Tongue (tissue), 2 donors: Measurements from ENCODE around the gene RNF181. TPM values are rescaled to one million over a fixed set of nuclear protein-coding genes. Genes with fewer than 3 reads are reported as not detected.
"Not testable (repeated sequence)": the region's sequence is repeated elsewhere in the genome, so short reads cannot be mapped to it uniquely, and the experiment has no call there.

Experiments
- DNase-seq: peaks from one replicate; pipeline ENCODE4 v3.0.0-alpha.2; 2015
- total RNA-seq: library from RNA; depleted of rRNA; stranded (reverse); fragments of >200 nt; gene quantifications from one replicate; pipeline ENCODE4 v1.2.3, GENCODE V29; 2014

RNF181 gene
- total RNA-seq, 1 donor from 2014 or later, result 71.9 TPM

- no peak for DNase-seq
These were observed 1.1 kb downstream of the RNF181 start for GRCh38 chr2:85596486-85597143.

GRCh38 chr2:85597241-85597640 is 1.7 kb downstream of the RNF181 start:
- DNase-seq, result no peak

- no peak for DNase-seq
These were observed 3.2 kb downstream of the RNF181 start for GRCh38 chr2:85598594-85599340.

DNA sequence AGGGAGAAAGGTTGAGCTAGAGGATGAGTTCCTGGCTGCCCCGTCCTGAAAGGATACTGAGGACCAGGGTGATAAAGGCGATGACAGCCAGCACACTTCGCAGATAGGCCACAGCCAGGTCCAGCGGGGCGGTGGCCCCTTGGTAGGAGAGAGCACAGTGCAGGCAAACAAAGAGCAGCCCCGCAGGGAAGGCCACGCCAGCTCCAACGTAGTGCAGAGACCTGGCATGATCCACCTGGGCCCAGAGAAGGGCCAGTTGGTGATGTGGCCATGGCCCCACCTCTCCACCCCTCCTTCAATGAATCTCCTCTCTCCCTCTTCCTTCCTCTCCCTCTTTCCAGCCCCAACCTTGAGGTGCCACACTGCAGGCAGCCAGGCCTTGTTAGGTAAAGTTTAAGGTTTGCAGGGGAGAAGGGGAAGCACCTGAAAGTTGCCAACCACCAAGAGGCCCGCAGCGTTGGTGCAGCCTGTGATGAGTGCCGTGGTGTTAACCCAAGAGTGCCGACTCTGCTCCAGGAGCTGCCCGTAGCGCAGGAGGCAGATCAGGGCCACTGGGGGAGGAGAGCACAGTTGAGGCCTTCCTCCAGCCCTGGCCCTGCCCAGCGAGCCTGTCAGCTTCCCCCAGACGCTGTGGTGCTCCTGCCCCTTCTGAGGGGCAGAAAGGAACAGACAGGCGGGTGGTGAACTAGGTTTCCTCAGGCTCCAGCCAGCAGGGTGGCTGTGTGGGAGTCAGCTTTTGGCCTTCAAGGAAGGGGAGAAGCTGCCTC is 4.1 kb downstream of the RNF181 start:
- no peak for DNase-seq

- no peak for DNase-seq
These were observed 4.7 kb downstream of the RNF181 start for GRCh38 chr2:85600235-85600575.

DNA sequence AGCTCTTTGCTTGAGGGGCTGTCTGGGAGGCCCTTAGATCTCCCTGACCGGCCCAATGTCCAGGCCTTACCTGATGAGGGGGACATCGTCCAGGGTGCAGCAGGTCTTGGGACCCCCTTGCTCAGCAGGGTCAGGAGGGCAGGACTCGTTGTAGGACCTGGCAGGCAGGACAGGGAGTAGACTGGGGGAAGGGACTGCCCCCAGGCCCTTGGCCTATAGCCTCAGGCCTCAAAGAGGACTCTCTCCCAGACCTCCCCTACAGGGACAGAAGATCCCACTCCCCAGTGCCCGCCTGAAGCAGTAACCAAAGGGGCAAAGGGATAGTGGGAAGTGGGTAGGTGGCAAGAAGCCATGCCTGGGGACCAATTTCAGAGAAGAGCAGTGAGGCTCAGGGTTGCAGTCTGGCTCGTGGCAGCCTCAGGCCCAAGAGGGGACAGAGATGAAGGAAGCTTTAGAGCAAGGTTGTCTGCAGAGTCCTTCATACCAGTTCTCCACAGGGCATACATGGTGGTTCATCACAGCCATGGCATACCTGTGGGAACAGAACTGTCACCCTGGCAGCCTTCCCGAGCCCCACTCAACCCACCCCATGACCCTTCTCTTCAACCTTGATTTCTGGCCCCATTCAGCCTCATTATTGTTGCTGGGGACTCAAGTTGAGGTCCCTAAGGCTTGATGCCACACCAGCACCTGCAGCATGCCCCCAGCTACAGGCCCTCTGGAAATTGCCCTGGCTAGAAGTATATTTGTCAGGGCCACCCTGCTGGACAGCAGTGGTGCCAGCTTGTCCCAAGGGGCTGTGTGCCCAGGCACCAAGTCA is 5.6 kb downstream of the RNF181 start:
- DNase-seq, result no peak

DNA sequence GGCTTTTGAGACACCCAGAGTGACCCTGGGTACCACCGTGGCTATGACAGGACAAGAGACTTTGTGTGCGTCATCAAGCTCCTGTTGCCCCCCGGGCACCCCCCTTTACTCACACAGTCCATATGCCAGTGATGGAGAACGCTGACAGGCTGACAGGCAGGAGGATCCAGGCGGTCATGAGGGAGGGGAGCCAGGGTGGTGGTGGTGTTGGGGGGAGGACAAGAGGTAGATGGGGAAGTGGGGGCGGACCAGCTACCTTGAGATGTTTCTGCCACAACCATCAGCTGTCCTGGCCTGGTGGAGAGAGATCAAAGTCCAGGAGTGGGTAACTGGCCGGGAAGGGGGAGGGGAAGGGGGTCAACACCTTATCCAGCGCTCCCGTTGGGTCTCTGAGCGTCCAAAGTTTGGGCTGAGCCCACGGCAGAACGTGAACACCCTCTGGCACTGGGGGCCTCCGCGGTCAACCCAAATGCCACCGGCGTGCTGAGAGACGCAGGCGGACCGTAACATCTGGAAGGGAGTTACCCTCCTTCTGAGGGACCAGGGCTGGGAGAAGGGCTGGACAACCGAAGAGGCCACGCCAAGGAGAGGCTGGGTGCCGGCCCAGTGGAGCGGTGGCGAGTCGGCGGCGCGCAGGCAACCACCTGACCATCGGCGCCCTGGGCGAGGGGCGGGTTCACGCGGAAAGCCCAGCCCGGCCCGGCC is 6.4 kb downstream of the RNF181 start:
- DNase-seq, result peak; percentile 44

- DNase-seq, result peak; percentile 96
These were observed 7.1 kb downstream of the RNF181 start, which contains the start of gene TMEM150A for GRCh38 chr2:85602476-85603234. TSS of gene TMEM150A (minus strand) at chr2:85602698. CDS start at chr2:85601948, 750 bp downstream.

DNA sequence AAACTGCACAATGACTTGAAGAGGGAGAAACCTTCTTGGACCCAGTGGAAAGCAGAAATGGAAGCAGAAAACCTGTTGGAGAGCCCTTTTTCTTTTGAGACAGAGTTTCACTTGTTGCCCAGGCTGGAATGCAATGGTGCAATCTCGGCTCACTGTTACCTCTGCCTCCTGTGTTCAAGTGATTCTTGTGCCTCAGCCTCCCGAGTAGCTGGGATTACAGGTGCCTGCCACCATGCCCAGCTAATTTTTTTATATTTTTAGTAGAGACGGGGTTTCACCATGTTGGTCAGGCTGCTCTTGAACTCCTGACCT is 8.5 kb downstream of the RNF181 start:
- DNase-seq, result not testable (repeated sequence)

DNA sequence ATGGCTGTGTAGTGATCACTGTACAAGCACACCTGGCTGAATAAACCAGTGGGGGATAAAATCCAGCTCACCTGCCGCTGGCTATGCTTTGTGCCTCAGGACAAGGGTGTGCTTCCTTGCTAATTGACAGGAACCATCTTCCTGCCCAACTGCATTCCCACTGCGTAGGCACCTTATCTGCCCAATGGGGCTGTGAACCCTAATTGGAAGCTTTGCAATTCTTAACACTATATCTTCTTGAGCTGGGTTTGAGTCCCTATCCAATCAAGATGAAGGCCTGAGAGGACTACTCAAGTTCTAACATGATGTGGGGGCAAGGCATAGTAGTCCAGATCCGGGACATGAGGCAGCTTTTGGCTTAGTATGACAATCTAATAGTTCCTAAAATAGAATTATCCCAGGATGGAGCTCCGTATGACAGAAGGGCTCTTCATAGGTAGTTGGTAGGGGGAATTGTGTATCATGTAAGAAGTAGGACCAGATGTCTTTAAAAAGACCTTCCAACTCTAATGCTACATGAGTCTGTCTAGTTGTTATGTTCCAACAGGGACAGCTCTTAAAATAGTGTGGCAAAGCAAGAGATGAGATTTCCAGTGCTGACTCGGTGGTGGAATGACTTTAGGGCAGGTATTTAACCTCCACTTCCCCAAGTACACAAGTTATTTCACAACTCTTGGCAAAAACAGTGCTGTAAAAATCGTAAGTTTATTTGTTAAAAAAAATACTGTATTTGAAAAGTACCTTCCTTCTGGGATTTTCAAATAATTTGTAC is 9.2 kb downstream of the RNF181 start:
- DNase-seq, result no peak

- peak; percentile 64 for DNase-seq
These were observed 10.0 kb downstream of the RNF181 start for GRCh38 chr2:85605406-85606115.

GRCh38 chr2:85606116-85606455 is 10.5 kb downstream of the RNF181 start:
- DNase-seq, result no peak

- no peak for DNase-seq
These were observed 12.0 kb downstream of the RNF181 start for GRCh38 chr2:85607268-85608215.

GRCh38 chr2:85611217-85611704 is 15.7 kb downstream of the RNF181 start:
- DNase-seq, result no peak

DNA sequence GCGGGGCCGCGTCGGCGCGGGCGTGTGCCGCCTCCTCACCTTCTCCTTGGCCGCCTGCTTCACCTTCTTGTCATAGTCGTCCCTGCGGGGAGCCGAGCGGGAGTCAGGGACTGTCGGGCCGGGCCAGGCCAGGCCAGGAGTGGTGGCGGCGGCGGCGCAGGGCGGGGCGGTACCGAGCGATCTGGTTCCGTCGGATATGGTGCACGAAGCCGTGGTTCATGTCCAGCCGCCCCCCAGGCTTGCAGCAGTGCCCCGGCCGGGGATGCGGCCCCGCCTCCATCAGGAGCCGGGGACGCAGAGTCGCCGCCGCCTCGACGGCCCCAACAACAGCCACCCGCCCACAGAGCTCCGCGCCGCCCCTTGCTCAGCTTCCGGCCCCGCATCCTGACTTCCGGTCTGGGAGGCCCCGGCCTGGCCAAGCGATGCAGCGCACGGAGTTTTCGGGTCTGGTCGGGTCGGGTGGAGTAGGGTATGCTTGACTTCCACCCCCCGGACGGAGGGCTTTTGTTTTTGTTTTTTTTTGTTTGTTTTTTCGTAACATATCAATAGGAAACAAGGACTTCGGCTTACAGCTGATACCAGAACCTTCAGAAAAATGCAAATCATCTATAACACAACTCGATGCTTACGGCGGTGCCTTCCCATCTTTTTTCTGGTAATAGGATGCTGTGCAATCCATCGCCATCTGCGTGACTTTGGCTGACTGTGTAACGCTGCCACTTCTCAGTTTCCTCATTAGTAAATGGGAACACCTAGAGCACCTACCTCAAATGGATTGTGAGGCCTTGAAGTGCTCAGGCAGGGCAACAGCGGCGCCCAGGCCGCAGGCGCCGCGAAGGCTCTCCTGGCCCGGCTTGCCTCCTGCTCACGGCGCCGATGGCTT is 16.4 kb downstream of the RNF181 start, which contains the start of gene C2orf68:
TSS of gene C2orf68 (minus strand) at position 362 of the 883 bp plus-strand sequence. CDS start at position 280, 82 bp downstream.
- DNase-seq, result peak; percentile 97

- DNase-seq, result peak; percentile 24
These were observed 18.4 kb downstream of the RNF181 start for GRCh38 chr2:85613717-85614515.
